Neuronal stem cell (in vitro differentiated cells): Measurements from ENCODE around the gene SLC1A1.

Experiments
- DNase-seq: peaks from one replicate; pipeline ENCODE4 v3.0.0-alpha.2; 2013; ENCODE audit warnings: low spot score
- H2AFZ ChIP-seq: one replicate; pipeline ENCODE4 v1.6.1; 2013; ENCODE audit warnings: mild to moderate bottlenecking, low read length, inconsistent platforms
- H2AK5ac ChIP-seq: 2 replicates; pipeline ENCODE4 v1.6.1; 2013; ENCODE audit warnings: low read depth, mild to moderate bottlenecking, inconsistent platforms, low read length, moderate library complexity, mixed read lengths
- H2BK120ac ChIP-seq: 2 replicates; pipeline ENCODE4 v1.6.1; 2013; ENCODE audit warnings: low read depth, mild to moderate bottlenecking, inconsistent platforms, low read length, moderate library complexity, mixed read lengths
- H2BK12ac ChIP-seq: one replicate; pipeline ENCODE4 v1.6.1; 2013; ENCODE audit warnings: low read length, inconsistent platforms
- H2BK15ac ChIP-seq: 2 replicates; pipeline ENCODE4 v1.6.1; 2013; ENCODE audit warnings: mild to moderate bottlenecking, low read length, inconsistent platforms, mixed read lengths
- H2BK5ac ChIP-seq: one replicate; pipeline ENCODE4 v1.6.1; 2013; ENCODE audit warnings: inconsistent platforms, mild to moderate bottlenecking, low read length, moderate library complexity
- H3K14ac ChIP-seq: one replicate; pipeline ENCODE4 v1.6.1; 2013; ENCODE audit warnings: low read length, inconsistent platforms
- H3K18ac ChIP-seq: 2 replicates; pipeline ENCODE4 v1.6.1; 2013; ENCODE audit warnings: low read length, inconsistent platforms
- H3K23ac ChIP-seq: 2 replicates; pipeline ENCODE4 v1.6.1; 2013; ENCODE audit warnings: low read depth, mild to moderate bottlenecking, mixed read lengths, low read length, inconsistent platforms; ENCODE audit not compliant: poor library complexity
- H3K27ac ChIP-seq: replicated peaks from 3 replicates; pipeline ENCODE4 v1.5.1; 2013; ENCODE audit warnings: low read length, inconsistent platforms
- H3K27me3 ChIP-seq, 3 experiments: 2 replicates each; pipeline ENCODE4 v1.6.1; 2013; ENCODE audit warnings: low read length in 3 of 3, mild to moderate bottlenecking in 2 of 3, inconsistent platforms in 1 of 3, low read depth in 1 of 3, mixed read lengths in 1 of 3, moderate library complexity in 1 of 3; ENCODE audit not compliant: control insufficient read depth in 3 of 3, insufficient read depth in 3 of 3
- H3K36me3 ChIP-seq, 2 donors: replicated peaks in 1 of 2; 2 replicates each; pipeline ENCODE4 v1.6.1; 2013; ENCODE audit warnings: low read length in 2 of 2; ENCODE audit not compliant: control insufficient read depth in 2 of 2, insufficient read depth in 2 of 2
- H3K4ac ChIP-seq: 2 replicates; pipeline ENCODE4 v1.6.1; 2013; ENCODE audit warnings: inconsistent platforms, mild to moderate bottlenecking, low read length, moderate library complexity
- H3K4me1 ChIP-seq, 2 donors: 1 replicate in 1 of 2; 2 replicates in 1 of 2; pipeline ENCODE4 v1.6.1; 2013; ENCODE audit warnings: low read length in 2 of 2, low read depth in 1 of 2; ENCODE audit not compliant: control insufficient read depth in 2 of 2, insufficient read depth in 1 of 2
- H3K4me2 ChIP-seq: one replicate; pipeline ENCODE4 v1.6.1; 2013; ENCODE audit warnings: mild to moderate bottlenecking, low read length, inconsistent platforms; ENCODE audit not compliant: insufficient read depth, poor library complexity, severe bottlenecking
- H3K4me3 ChIP-seq, 2 donors: 2 replicates each; pipeline ENCODE4 v1.5.1; 2013; ENCODE audit warnings: low read length in 2 of 2, mild to moderate bottlenecking in 2 of 2, inconsistent platforms in 1 of 2, moderate library complexity in 1 of 2
- H3K79me1 ChIP-seq: one replicate; pipeline ENCODE4 v1.6.1; 2013; ENCODE audit warnings: low read depth, mild to moderate bottlenecking, inconsistent platforms, low read length, moderate library complexity
- H3K9ac ChIP-seq: one replicate; pipeline ENCODE4 v1.6.1; 2013; ENCODE audit warnings: mild to moderate bottlenecking, low read depth, low read length, inconsistent platforms; ENCODE audit not compliant: poor library complexity
- H3K9me3 ChIP-seq, 2 donors: replicated peaks in 1 of 2; 2 replicates each; pipeline versions ENCODE3 to v1.6.1; 2013; ENCODE audit warnings: low read length in 2 of 2, mild to moderate bottlenecking in 2 of 2, inconsistent platforms in 1 of 2, low read depth in 1 of 2, mixed read lengths in 1 of 2, moderate library complexity in 1 of 2; ENCODE audit not compliant: control insufficient read depth in 2 of 2, insufficient read depth in 1 of 2
- H4K8ac ChIP-seq: one replicate; pipeline ENCODE4 v1.6.1; 2013; ENCODE audit warnings: low read depth, mild to moderate bottlenecking, inconsistent platforms, low read length, moderate library complexity
- H4K91ac ChIP-seq: one replicate; pipeline ENCODE4 v1.6.1; 2013; ENCODE audit warnings: low read length, low read depth, mild to moderate bottlenecking, inconsistent platforms; ENCODE audit not compliant: poor library complexity
- WGBS, 2 donors: extraction: QIAGEN DNeasy Blood & Tissue Kit; methylation state at CpG; one replicate each; pipeline ENCODE4 v1.1.7; 2013; ENCODE audit warnings: missing lambda C conversion rate in 2 of 2, mixed read lengths in 1 of 2; ENCODE audit not compliant: insufficient read length in 2 of 2, insufficient replicate concordance in 1 of 2; ENCODE audit errors: extremely low coverage in 2 of 2; 5-methylcytosine and 5-hydroxymethylcytosine counted together

Gene SLC1A1

GRCh38 chr9:4497395-4497794, 7.1 kb downstream of the SLC1A1 start:
- no peak overlapping the region for H3K18ac ChIP-seq
- H3K27ac ChIP-seq = no peak overlapping the region
- WGBS, 2 donors = no CpG with 5 or more reads among the region's 1 CpG
- H3K4me3 ChIP-seq = no peak overlapping the region
- H2BK120ac ChIP-seq = no peak overlapping the region
- no peak overlapping the region for H3K9ac ChIP-seq
- no peak for DNase-seq
- peaks cover 0 to 27% (median 0%) of the 10 kb centered on the region in 3 experiments for H3K27me3 ChIP-seq
- no peak overlapping the region for H2AK5ac ChIP-seq
- H3K79me1 ChIP-seq = no peaks in the 10 kb centered on the region
- H2BK12ac ChIP-seq = no peak overlapping the region
- H2BK5ac ChIP-seq = no peak overlapping the region
- no peak overlapping the region for H2AFZ ChIP-seq
- no peak overlapping the region for H3K23ac ChIP-seq
- H3K36me3 ChIP-seq = no peaks in the 10 kb centered on the region
- H3K9me3 ChIP-seq = no peaks in the 10 kb centered on the region
- H3K4ac ChIP-seq = no peak overlapping the region
- no peak overlapping the region for H4K8ac ChIP-seq
- no peak overlapping the region for H2BK15ac ChIP-seq
- H4K91ac ChIP-seq = no peak overlapping the region
- H3K14ac ChIP-seq = no peak overlapping the region
- no peaks in the 10 kb centered on the region for H3K4me1 ChIP-seq
- H3K4me2 ChIP-seq = no peak overlapping the region

GRCh38 chr9:4497855-4498254, 7.6 kb downstream of the SLC1A1 start:
- Histone ChIP-seq H3K27ac (no peak overlapping the region), H3K23ac (no peak overlapping the region), H3K18ac (no peak overlapping the region), H2AFZ (no peak overlapping the region), H2BK5ac (no peak overlapping the region), H2BK120ac (no peak overlapping the region), H3K27me3 (peaks cover 0 to 23% (median 0%) of the 10 kb centered on the region in 3 experiments), H3K9me3 (no peaks in the 10 kb centered on the region), H3K4me3 (no peak overlapping the region), H2BK12ac (no peak overlapping the region), H4K91ac (no peak overlapping the region), H3K4me2 (no peak overlapping the region), H3K36me3 (no peaks in the 10 kb centered on the region), H2BK15ac (no peak overlapping the region), H3K14ac (no peak overlapping the region), H4K8ac (no peak overlapping the region), H3K9ac (no peak overlapping the region), H3K4me1 (no peaks in the 10 kb centered on the region), H3K79me1 (no peaks in the 10 kb centered on the region), H2AK5ac (no peak overlapping the region), H3K4ac (no peak overlapping the region)
- DNase-seq = no peak
- no CpG with 5 or more reads among the region's 1 CpG for WGBS, 2 donors

GRCh38 chr9:4499917-4500316, 9.6 kb downstream of the SLC1A1 start:
- DNase-seq = no peak
- Histone ChIP-seq H3K4me2 (no peak overlapping the region), H2AK5ac (no peak overlapping the region), H3K4me1 (no peaks in the 10 kb centered on the region), H3K9me3 (no peaks in the 10 kb centered on the region), H3K27me3 (peaks cover 0 to 7% (median 0%) of the 10 kb centered on the region in 3 experiments), H2BK5ac (no peak overlapping the region), H2BK120ac (no peak overlapping the region), H3K79me1 (no peaks in the 10 kb centered on the region), H4K8ac (no peak overlapping the region), H3K4me3 (no peak overlapping the region), H3K27ac (no peak overlapping the region), H2BK15ac (no peak overlapping the region), H3K23ac (no peak overlapping the region), H3K36me3 (no peaks in the 10 kb centered on the region), H3K14ac (no peak overlapping the region), H4K91ac (no peak overlapping the region), H3K9ac (no peak overlapping the region), H3K18ac (no peak overlapping the region), H2BK12ac (no peak overlapping the region), H3K4ac (no peak overlapping the region), H2AFZ (no peak overlapping the region)
- WGBS, 2 donors = no CpG with 5 or more reads among the region's 7 CpGs

- H3K9ac ChIP-seq = no peak overlapping the region
- no peak overlapping the region for H2BK15ac ChIP-seq
- H4K91ac ChIP-seq = no peak overlapping the region
- H3K4me3 ChIP-seq = no peak overlapping the region
- no peak overlapping the region for H4K8ac ChIP-seq
- no peak overlapping the region for H2AK5ac ChIP-seq
- no peaks in the 10 kb centered on the region for H3K9me3 ChIP-seq
- no peaks in the 10 kb centered on the region for H3K36me3 ChIP-seq
- no peak overlapping the region for H3K18ac ChIP-seq
- no peak overlapping the region for H2AFZ ChIP-seq
- H3K27me3 ChIP-seq = no peaks in the 10 kb centered on the region
- no peak overlapping the region for H3K4ac ChIP-seq
- H2BK12ac ChIP-seq = no peak overlapping the region
- H3K27ac ChIP-seq = no peak overlapping the region
- WGBS, 2 donors = no CpG with 5 or more reads among the region's 5 CpGs
- DNase-seq = no peak
- H3K79me1 ChIP-seq = no peaks in the 10 kb centered on the region
- no peaks in the 10 kb centered on the region for H3K4me1 ChIP-seq
- H3K14ac ChIP-seq = no peak overlapping the region
- no peak overlapping the region for H2BK5ac ChIP-seq
- no peak overlapping the region for H3K23ac ChIP-seq
- H3K4me2 ChIP-seq = no peak overlapping the region
- H2BK120ac ChIP-seq = no peak overlapping the region
These were observed 10.9 kb downstream of the SLC1A1 start for GRCh38 chr9:4501147-4501507.
